HG03159 (cell line): ENCODE results near the gene DNMT3L.
"Not testable (repeated sequence)": the region's sequence is repeated elsewhere in the genome, so short reads cannot be mapped to it uniquely, and the experiment has no call there.

ENCODE experiments used
- ATAC-seq: cut with Tn5 transposase; IDR thresholded peaks from one replicate; pipeline ENCODE4 v1.9.1; 2021; ENCODE audit warnings: mild to moderate bottlenecking, moderate library complexity; ENCODE audit not compliant: unreplicated experiment

Gene DNMT3L

GRCh38 chr21:44249204-44250037 is 12.3 kb downstream of the DNMT3L start:
- not testable (repeated sequence) for ATAC-seq

GRCh38 chr21:44247904-44248303 is 13.8 kb downstream of the DNMT3L start:
- not testable (repeated sequence) for ATAC-seq

GRCh38 chr21:44243980-44244379 is 17.7 kb downstream of the DNMT3L start:
- peak; percentile 45 for ATAC-seq

GRCh38 chr21:44241281-44241680 is 20.4 kb downstream of the DNMT3L start:
- not testable (repeated sequence) for ATAC-seq

GRCh38 chr21:44240842-44241241 is 20.9 kb downstream of the DNMT3L start, which contains the start of gene ICOSLG:
Gene ICOSLG (minus strand): TSS chr21:44240943. CDS start chr21:44240817, 126 bp downstream.
- not testable (repeated sequence) for ATAC-seq

- not testable (repeated sequence) for ATAC-seq
These were observed 21.3 kb downstream of the DNMT3L start for GRCh38 chr21:44240353-44240752.

GRCh38 chr21:44229561-44229960 is 32.1 kb downstream of the DNMT3L start:
- ATAC-seq, result not testable (repeated sequence)

GRCh38 chr21:44228109-44228508 is 33.6 kb downstream of the DNMT3L start:
- ATAC-seq, result not testable (repeated sequence)

- not testable (repeated sequence) for ATAC-seq
These were observed 34.1 kb downstream of the DNMT3L start for GRCh38 chr21:44227614-44228013.

- not testable (repeated sequence) for ATAC-seq
These were observed 36.1 kb downstream of the DNMT3L start for GRCh38 chr21:44225605-44226004.

- not testable (repeated sequence) for ATAC-seq
These were observed 38.4 kb downstream of the DNMT3L start for GRCh38 chr21:44223334-44223733.

GRCh38 chr21:44220674-44221073 is 41.0 kb downstream of the DNMT3L start:
- ATAC-seq, result not testable (repeated sequence)

- ATAC-seq, result not testable (repeated sequence)
These were observed 43.2 kb downstream of the DNMT3L start for GRCh38 chr21:44218461-44218860.

GRCh38 chr21:44211978-44212377 is 49.7 kb downstream of the DNMT3L start:
- ATAC-seq, result not testable (repeated sequence)

- ATAC-seq, result not testable (repeated sequence)
These were observed 50.1 kb downstream of the DNMT3L start for GRCh38 chr21:44211574-44211973.

- not testable (repeated sequence) for ATAC-seq
These were observed 53.6 kb downstream of the DNMT3L start for GRCh38 chr21:44207860-44208646.

GRCh38 chr21:44206698-44207676 is 54.7 kb downstream of the DNMT3L start:
- ATAC-seq, result peak; percentile 50

- not testable (repeated sequence) for ATAC-seq
These were observed 55.5 kb downstream of the DNMT3L start for GRCh38 chr21:44206187-44206586.

- ATAC-seq, result not testable (repeated sequence)
These were observed 59.0 kb downstream of the DNMT3L start for GRCh38 chr21:44202590-44203299.

GRCh38 chr21:44199997-44200396 is 61.7 kb downstream of the DNMT3L start:
- ATAC-seq, result not testable (repeated sequence)
